ENCODE data around the gene ZNF532.
"Not testable (repeated sequence)": the region's sequence is repeated elsewhere in the genome, so short reads cannot be mapped to it uniquely, and the experiment has no call there.

ZNF532 gene

DNA sequence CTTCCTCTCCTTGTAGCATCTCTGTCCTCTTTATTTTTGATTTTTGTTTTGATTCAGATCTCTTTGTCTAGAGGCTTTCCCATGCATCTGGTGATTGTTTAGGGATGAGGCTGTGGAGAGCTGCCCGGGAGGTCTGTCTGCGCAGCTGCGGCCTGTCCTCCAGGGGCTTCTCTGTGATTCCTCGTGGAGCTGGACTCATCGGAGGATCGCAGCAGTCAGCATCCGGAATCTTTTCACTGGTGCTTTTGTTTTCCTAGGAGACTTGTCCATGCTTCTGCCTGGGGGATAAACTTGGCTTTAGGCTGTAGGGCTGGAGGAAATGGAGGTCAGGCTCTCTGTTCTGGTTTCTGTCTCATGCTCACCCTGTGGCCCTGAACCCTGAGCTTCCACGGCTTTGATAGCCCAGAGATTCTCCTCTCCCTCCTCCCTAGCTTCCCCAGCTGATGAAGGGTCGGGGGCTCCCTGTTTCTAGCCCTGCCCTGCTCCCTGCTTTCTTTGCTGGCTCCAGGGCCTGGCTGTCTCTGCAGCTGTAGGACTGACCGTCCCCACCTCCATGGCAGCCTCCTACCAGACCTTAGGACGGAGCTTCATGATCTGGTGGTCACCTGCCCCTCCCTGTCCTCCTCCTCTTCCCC, 35.5 kb downstream of the ZNF532 start:
- no peak for DNase-seq (ENCODE audit: low read depth)

- no peak for DNase-seq (ENCODE audit: low read depth)
These were observed 36.5 kb downstream of the ZNF532 start for GRCh38 chr18:58901143-58901542.

DNA sequence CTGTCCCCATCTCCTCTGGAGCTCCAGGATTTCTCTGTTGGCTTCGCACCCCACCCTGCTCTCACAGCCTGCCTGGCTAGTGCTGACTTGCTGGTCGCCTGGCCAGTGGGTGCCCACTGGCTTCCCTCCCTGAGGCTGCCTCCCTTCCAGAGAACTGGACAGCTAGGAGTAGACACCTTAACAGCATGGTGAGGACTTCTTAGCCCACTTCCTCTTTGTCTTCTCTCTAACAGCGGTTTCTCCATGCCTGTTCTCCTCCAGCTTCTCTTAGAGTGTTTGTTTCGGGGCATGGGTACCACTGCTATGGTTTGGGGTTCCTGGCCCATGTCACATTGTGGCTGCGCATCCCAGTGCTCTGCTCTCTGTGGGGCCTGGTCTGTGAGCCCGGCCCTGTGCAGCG, 37.1 kb downstream of the ZNF532 start:
- no peak for DNase-seq (ENCODE audit: low read depth)

GRCh38 chr18:58902961-58903360, 38.3 kb downstream of the ZNF532 start:
- no peak for DNase-seq (ENCODE audit: low read depth)

- DNase-seq (ENCODE audit: low read depth), result no peak
These were observed 38.9 kb downstream of the ZNF532 start for GRCh38 chr18:58903533-58903932.

- no peak for DNase-seq (ENCODE audit: low read depth)
These were observed 41.2 kb downstream of the ZNF532 start for GRCh38 chr18:58905777-58906428.

GRCh38 chr18:58908006-58908405, 43.3 kb downstream of the ZNF532 start:
- DNase-seq (ENCODE audit: low read depth), result no peak

GRCh38 chr18:58909521-58909920, 44.8 kb downstream of the ZNF532 start:
- no peak for DNase-seq (ENCODE audit: low read depth)

DNA sequence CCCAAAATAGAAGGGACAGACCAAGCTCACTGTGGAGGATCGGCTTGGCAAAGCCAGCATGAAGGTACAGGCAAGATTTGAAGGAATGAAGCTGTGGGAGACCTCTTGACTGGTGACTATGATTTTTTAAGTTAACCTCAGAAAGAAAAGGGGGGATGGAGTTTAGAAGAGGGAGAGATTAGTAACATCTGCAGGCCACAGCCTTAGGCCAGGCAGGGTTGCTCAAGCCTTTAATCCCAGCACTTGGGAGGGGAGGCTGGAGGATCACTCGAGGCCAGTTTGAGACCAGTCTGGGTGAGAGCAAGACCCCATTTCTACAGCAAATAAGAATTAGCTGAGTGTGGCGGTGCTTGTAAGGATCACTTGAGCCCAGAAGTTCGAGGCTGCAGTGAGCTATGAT, 46.6 kb downstream of the ZNF532 start:
- no peak for DNase-seq (ENCODE audit: low read depth)

- DNase-seq (ENCODE audit: low read depth), result no peak
These were observed 47.1 kb downstream of the ZNF532 start for GRCh38 chr18:58911766-58912165.

- DNase-seq (ENCODE audit: low read depth), result no peak
These were observed 50.5 kb downstream of the ZNF532 start for GRCh38 chr18:58915006-58915799.

- DNase-seq (ENCODE audit: low read depth), result no peak
These were observed 51.3 kb downstream of the ZNF532 start for GRCh38 chr18:58915995-58916394.

DNA sequence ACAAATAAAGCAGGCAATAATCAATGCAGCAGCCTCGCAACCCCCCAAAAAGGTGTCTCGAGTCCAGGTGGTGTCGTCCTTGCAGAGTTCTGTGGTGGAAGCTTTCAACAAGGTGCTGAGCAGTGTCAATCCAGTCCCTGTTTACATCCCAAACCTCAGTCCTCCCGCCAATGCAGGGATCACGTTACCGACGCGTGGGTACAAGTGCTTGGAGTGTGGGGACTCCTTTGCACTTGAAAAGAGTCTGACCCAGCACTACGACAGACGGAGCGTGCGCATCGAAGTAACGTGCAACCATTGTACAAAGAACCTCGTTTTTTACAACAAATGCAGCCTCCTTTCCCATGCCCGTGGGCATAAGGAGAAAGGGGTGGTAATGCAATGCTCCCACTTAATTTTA, 55.3 kb downstream of the ZNF532 start:
- not testable (repeated sequence) for DNase-seq (ENCODE audit: low read depth)

GRCh38 chr18:58922995-58923394, 58.3 kb downstream of the ZNF532 start:
- no peak for DNase-seq (ENCODE audit: low read depth)

- DNase-seq (ENCODE audit: low read depth), result no peak
These were observed 59.8 kb downstream of the ZNF532 start for GRCh38 chr18:58924473-58924872.

DNA sequence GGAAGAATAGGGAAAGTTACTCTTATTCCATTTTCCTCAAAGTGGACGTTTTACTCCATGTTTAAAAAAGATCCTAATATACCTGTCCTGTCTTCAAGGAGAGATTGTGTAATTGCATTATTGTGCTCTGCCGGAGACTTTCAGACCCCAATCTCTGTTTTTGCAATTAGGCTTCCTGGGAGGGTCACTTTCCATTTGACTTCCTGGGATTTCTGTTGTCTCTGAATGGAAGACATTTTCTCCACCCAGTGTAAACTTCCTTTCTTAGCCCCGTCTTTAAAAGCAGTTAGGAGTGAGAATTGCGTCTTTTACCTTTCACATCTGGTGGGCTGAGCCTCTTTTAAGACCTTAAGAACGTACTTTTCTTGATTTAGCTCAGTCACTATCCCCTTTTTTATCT, 63.0 kb downstream of the ZNF532 start:
- DNase-seq (ENCODE audit: low read depth), result no peak

DNA sequence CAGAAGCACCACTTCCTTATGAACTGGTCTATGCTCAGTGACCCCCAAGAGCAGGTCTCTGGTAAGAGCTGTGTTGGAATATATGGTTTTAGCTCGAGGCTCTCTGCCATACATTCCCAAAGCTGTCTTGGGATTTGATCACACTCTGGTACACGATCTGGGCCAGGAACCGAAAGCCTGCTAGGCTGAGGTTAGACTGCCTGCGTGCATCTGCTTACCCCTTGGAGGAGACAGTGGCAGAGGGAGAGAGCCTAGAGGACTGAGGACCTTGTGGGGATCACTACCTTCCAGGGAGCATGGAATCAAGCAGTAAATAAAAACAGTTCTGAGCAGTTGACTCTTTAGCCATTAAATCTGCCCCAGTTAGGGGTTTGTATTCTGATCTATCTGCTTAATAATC, 63.7 kb downstream of the ZNF532 start:
- DNase-seq (ENCODE audit: low read depth), result no peak

GRCh38 chr18:58929206-58929605, 64.5 kb downstream of the ZNF532 start:
- no peak for DNase-seq (ENCODE audit: low read depth)

GRCh38 chr18:58934356-58934755, 69.7 kb downstream of the ZNF532 start:
- DNase-seq (ENCODE audit: low read depth), result no peak

GRCh38 chr18:58934933-58935577, 70.4 kb downstream of the ZNF532 start:
- DNase-seq (ENCODE audit: low read depth), result no peak

DNA sequence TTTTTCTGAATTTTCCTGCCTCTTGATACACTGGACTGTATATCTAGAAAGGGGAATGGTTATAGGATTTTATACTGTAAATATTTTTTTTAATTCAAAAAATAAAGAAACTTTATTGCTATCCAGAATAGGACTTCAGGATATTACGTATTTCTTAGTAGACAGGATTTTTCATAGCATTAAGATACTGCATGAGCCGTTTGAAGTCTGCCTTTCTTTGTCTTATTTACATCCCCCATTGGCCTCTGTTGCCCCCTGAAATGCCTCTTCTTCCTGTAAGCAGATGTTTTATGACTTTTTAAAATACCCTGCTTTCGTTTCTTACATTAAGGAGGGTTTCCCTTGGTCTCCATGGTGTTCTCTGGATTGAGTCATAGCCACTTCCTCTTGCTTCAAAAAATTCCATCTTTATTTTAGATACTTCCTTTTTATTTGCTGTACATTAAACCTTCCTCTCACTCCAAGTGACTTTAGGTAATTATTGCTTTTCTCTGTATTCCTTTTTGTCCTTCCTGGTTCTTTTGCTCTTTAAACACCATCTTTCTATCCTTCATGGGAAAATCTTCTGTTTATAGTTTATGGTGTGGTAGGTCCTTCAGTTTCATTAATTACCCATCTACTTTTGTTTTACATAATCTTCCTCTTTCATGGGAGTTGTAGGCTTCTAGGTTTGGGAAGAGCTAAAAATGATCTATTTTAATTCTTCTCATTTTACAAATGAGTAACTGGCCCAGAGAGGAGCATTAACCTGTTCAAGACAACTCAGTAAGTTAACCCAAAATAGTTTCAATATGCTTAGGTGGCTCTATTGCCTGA, 72.6 kb downstream of the ZNF532 start:
- DNase-seq (ENCODE audit: low read depth), result no peak

DNA sequence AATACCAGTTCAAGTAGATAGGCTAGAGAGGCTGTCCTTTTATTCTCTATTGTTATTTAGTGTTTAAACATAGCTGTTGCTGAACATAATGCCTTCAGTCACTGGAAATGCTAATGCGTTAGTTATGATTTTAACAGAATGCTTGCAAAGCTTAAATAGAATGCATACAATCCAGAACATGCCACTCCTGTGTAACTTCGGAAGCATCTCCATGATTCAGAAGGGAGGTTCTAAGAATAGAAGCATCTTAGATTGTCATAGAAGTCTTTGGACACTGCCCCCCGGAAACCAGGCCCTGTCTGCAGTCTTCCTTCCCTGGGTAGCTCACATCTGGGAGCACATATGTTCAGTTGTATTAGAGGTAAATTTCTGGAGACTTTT, 73.2 kb downstream of the ZNF532 start:
- no peak for DNase-seq (ENCODE audit: low read depth)
